Left renal cortex interstitium (tissue), 4 donors: ENCODE results near the gene DUOX1. TPM values are rescaled to one million over a fixed set of nuclear protein-coding genes. Genes with fewer than 3 reads are reported as not detected.

Experiments
- DNase-seq, 4 donors: peaks; one replicate each; pipeline ENCODE4 v3.0.0-alpha.2; 2013; ENCODE audit warnings: low read depth in 4 of 4, low spot score in 2 of 4, missing footprints in 1 of 4
- polyA plus RNA-seq, 4 donors: library from polyadenylated mRNA; unstranded; fragments of 120-200 nt; gene quantifications; one replicate each; pipeline ENCODE4 v1.2.1, GENCODE V29; 2013; ENCODE audit not compliant: insufficient read length in 4 of 4

DUOX1 gene
- polyA plus RNA-seq, 4 donors: 2.0 to 6.9 (median 3.8) TPM

GRCh38 chr15:45139770-45140169 is 10.0 kb downstream of the DUOX1 start:
- no peak for DNase-seq

GRCh38 chr15:45140557-45141250 is 10.9 kb downstream of the DUOX1 start:
- no peak for DNase-seq

GRCh38 chr15:45141386-45141785 is 11.6 kb downstream of the DUOX1 start:
- no peak for DNase-seq

GRCh38 chr15:45143056-45143455 is 13.3 kb downstream of the DUOX1 start:
- no peak for DNase-seq

- DNase-seq: no peak
Observed at GRCh38 chr15:45143946-45144345, 14.2 kb downstream of the DUOX1 start.

GRCh38 chr15:45144775-45145174 is 15.0 kb downstream of the DUOX1 start:
- no peak for DNase-seq

GRCh38 chr15:45146405-45146804 is 16.6 kb downstream of the DUOX1 start:
- DNase-seq: no peak

GRCh38 chr15:45147606-45148005 is 17.8 kb downstream of the DUOX1 start:
- DNase-seq: no peak

- no peak for DNase-seq
Observed at GRCh38 chr15:45148076-45149059, 18.6 kb downstream of the DUOX1 start.

GRCh38 chr15:45149060-45149459 is 19.3 kb downstream of the DUOX1 start:
- no peak for DNase-seq

- no peak for DNase-seq
Observed at GRCh38 chr15:45150481-45150880, 20.7 kb downstream of the DUOX1 start.

- no peak for DNase-seq
Observed at GRCh38 chr15:45150997-45151396, 21.2 kb downstream of the DUOX1 start.

GRCh38 chr15:45151998-45152828 is 22.4 kb downstream of the DUOX1 start:
- no peak for DNase-seq

GRCh38 chr15:45155739-45156138 is 25.9 kb downstream of the DUOX1 start:
- no peak for DNase-seq

- no peak for DNase-seq
Observed at GRCh38 chr15:45156744-45157455, 27.1 kb downstream of the DUOX1 start.

GRCh38 chr15:45157974-45158373 is 28.2 kb downstream of the DUOX1 start:
- no peak for DNase-seq

GRCh38 chr15:45161666-45162065 is 31.9 kb downstream of the DUOX1 start:
- DNase-seq: no peak

GRCh38 chr15:45162771-45163507 is 33.1 kb downstream of the DUOX1 start:
- peak in 2 of 4 donors; percentile 55 to 79 for DNase-seq

- no peak for DNase-seq
Observed at GRCh38 chr15:45163508-45163856, 33.7 kb downstream of the DUOX1 start.

GRCh38 chr15:45164914-45165313 is 35.1 kb downstream of the DUOX1 start:
- DNase-seq: no peak
